HG02981 (cell line): ENCODE results near the gene KTN1.

Source experiments
- ATAC-seq: cut with Tn5 transposase; IDR thresholded peaks from one replicate; pipeline ENCODE4 v1.9.1; 2021; ENCODE audit warnings: mild to moderate bottlenecking, moderate library complexity; ENCODE audit not compliant: unreplicated experiment

KTN1 gene, protein sequence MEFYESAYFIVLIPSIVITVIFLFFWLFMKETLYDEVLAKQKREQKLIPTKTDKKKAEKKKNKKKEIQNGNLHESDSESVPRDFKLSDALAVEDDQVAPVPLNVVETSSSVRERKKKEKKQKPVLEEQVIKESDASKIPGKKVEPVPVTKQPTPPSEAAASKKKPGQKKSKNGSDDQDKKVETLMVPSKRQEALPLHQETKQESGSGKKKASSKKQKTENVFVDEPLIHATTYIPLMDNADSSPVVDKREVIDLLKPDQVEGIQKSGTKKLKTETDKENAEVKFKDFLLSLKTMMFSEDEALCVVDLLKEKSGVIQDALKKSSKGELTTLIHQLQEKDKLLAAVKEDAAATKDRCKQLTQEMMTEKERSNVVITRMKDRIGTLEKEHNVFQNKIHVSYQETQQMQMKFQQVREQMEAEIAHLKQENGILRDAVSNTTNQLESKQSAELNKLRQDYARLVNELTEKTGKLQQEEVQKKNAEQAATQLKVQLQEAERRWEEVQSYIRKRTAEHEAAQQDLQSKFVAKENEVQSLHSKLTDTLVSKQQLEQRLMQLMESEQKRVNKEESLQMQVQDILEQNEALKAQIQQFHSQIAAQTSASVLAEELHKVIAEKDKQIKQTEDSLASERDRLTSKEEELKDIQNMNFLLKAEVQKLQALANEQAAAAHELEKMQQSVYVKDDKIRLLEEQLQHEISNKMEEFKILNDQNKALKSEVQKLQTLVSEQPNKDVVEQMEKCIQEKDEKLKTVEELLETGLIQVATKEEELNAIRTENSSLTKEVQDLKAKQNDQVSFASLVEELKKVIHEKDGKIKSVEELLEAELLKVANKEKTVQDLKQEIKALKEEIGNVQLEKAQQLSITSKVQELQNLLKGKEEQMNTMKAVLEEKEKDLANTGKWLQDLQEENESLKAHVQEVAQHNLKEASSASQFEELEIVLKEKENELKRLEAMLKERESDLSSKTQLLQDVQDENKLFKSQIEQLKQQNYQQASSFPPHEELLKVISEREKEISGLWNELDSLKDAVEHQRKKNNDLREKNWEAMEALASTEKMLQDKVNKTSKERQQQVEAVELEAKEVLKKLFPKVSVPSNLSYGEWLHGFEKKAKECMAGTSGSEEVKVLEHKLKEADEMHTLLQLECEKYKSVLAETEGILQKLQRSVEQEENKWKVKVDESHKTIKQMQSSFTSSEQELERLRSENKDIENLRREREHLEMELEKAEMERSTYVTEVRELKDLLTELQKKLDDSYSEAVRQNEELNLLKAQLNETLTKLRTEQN (N-terminal part only)

DNA sequence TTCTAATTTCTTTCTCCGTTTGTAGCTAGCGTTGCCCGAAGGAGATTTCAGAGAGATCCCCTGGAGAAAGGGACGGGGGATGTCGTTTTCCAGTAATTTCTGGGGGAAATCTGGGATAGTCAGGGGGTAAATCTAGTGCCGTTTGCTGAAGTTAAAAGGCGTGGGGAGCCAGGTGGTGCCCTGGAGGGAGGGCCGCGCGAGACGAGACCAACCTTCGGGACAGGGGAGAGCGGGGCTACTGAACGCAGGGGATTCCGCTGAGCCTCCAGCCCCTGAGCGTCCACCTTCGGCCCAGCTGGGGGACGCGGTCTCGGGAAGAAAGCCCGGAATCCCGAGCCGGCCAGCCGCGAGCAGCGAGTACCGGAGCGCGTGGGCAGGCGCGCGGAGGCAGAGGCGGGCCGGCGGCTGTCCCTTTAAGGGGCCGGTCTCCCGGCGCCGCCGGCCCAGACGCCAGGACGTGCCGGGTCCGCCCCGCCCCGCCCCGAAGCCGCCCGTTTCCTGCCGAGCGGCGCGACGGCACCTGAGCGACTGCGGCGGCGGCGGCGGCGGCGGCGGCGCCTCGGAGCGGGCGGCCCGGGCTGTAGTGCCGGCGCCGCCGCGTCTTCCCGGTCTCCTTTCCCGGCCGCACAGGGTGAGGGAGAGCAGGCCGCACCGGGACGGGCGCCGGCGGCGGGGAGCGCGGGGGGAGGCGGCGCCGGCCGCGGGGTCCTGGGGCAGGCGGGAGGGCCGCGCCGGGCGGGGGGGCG is at the start of gene KTN1:
KTN1 (plus strand) TSS at position 484 of the 746 bp plus-strand sequence. CDS start 31,842 bp downstream, outside the sequence.
- peak; percentile 83 for ATAC-seq

DNA sequence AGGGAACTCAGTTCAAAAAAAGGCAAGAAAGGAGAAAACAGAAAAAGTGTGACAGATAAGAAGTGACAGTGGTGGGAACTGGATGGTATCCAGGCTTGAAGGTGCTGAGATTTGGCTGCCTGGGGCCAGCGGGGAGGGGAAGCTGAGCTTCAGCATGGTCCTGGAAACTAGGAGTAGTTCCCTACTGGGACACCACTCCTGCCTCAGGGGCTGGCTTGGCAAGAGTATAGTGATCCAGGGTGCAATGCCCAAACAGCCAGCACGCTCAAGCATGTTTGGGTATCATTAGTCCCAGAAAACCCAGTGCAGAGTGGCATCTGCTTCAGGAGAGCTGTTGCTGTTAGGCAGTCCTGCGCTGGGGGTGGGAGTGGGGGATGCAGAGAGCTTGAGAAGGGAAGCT is 49.5 kb upstream of the KTN1 start:
- ATAC-seq = no peak

DNA sequence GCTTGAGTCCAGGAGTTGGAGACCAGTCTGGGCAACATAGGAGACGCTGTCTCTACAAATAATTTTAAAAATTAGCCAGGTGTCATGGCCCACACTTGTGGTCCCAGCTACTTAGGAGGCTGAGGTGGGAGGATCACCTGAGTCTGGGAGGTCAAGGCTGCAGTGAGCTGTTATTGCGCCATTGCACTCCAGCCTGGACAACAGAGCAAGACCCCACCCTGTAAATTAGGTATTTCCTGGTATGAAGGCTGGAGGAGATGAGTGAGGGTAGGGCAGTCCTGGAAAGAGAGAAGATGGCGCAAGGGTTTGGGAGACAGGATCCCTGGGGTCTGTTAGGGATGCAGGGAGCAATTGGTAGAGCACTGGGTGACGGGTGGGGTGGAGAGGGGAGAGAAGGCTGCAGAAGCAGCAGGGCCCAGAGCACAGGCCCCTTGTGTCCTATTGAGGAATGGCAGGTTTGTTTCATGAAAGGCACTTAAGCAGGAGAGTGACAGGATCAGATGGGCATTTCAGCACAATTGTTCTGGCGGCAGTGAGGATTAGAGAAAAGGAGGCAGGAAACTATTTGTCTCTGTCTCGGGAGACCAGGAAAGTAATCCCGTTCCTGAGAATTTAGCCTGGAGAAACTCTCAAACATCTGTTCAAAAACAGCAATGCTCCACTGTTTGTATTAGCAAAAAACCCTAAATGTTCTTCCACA is 47.2 kb upstream of the KTN1 start:
- ATAC-seq = no peak

DNA sequence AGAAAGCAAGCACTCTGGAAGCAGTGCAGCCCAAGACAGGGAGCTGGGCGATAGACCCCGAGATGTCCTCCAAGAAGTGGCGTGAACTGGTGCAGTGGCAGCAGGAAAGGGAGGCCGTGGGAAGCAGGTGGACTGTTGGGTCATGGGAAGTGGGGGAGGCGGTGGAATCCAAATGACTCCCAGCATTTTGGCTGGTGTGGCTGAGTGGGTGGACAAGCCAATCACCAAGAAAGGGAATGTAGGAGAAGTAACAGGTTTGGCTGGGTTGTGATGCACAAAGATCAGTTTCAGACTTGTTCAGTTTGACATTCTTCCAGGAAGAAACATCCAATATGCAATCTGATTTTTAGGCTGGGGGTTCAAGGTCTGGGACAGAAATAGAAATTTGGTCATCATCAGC is 46.0 kb upstream of the KTN1 start:
- ATAC-seq = no peak

DNA sequence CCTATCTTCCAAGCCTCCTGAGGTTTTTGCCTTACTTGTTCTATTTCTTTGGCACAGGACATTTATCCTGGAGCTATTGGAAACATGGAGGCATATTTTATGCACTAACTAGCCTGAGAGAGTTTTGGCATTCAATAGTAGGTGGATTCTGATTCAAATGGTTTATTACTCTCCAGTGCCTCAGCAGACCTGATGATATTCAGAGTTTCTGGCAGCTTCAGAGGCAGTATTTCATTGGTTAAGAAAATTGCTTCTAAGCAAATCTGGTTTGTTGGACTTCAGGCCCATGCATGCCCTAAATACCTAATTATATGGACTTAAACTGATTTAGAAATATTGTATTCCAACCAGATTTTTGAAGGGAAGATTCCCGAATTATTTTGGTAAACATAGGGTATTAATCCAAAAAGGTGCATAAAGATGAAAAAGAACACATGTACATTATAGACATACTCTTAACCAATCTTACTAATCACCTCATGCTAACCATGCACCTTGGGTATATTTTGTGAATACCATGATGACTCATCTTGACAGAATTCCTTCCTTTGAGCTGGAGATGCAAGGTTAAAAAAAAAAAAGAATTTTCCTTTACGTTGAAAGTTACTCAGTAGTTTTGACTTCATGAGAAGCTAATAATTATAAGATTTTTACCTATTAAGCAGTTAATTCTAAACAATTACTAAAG is 44.3 kb upstream of the KTN1 start:
- no peak for ATAC-seq

DNA sequence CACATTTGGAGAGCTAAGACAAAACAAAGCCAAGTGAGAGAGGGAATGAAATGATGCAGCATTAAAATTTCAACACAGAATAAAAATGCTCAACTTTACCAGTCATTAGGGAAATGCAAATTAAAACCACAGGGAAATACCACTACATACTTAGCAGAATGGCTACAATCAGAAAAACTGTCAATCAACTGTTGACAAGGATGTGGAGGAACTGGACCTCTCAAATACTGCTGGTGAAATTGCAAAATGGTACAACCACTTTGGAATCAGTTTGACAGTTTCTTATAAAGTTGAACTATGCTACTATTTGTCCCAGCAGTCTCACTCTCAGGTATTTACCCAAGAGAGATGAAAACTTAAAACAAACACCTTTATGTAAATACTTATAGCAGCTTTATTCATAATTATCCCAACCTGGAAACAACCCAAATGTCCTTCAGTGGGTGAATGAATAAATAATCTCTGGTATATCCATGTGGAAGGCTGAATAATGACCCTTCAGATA is 43.8 kb upstream of the KTN1 start:
- no peak for ATAC-seq

DNA sequence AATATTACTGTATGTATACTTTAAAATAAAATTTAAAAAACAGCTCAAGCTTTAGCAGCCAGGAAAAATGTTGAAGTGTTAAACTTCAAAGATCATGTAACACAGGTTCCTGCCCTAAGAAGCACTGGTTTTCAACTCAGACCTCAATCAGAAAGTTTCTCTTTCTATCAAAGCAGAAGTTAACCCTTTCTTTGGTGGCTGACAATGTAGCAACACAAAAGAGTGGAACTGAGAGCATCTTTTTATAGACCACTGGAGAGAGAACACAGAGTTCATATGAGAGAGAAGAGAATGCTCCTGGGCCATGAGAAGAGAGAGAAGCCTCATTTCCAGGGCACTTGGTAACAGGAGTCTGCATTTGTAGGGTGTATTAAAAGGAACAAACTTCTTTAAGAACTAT is 42.2 kb upstream of the KTN1 start:
- peak; percentile 47 for ATAC-seq

DNA sequence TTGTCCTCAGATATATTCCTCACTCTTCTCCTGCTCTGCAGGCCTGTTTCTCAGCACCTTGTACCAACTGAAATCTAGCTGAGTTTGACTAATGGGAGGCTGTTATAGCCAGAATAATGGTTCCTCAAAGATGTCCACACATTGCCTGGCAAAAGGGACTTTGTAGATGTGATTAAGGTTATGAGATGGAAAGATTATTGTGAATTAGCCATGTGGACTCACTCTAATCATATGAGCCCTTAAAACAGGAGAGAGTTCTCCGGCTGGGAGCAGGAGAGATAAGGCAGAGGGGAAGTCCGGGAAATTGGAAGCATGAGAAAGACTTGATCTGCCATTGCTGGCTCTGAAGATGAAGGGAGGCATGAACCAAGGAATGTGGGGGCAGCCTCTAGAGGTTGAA is 40.0 kb upstream of the KTN1 start:
- ATAC-seq = no peak

DNA sequence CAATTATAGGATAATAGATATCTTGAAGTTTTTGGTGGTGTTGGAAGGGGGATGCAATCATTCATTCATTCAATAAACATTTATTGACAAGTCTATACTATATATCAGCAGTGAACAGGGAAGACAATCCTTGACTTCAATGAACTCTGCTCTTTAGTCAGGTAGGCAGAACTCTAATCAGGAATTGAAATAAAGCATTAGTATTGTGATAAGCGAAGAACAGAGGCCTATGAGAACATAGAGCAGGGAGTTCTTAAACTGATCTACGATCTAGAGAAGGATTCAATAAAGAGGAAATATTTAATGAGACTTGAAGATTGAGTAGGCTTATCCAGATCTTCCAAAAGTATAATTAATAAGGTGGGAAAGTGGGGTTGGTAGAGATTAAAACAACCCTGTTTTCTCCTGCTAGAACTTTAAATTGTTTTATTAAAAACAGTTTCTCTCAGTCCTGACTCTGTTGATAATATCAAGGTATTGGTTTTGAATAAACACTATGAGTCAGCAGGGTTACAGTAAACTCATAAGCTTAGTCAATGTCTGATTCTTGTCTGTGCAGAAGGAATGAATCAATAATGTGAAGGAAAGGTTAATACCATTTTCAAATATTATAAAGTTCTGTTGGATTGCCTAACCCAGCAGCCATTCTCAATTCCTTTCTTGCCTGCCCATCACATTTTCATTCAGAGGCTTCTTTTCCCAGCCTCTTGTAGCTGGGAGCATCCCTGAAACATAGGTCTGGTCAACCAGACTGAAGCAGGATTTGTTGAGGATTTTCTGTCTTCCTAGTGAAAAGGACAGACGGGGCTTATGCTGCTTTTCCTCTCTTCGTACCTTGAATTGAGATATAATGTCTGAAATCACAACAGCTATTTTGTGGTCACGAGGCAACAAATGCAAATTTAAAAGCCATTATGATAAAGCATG is 38.9 kb upstream of the KTN1 start:
- no peak for ATAC-seq

DNA sequence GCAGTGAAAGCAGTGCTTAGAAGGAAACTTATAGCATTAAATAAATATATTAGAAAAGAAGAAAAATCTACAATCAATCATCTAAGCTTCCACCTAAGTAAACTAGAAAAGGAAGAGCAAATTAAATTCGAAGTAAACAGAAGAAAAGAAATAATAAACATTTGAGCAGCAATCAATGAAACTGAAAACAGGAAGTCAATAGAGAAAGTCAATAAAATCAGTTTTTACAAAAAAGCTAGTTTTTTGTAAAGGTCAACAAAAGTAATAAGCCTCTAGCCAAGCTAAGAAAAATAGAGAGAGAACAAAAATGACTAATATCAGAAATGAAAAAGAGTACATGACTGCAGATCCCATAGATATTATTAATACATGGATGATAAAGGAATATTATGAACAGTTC is 34.2 kb upstream of the KTN1 start:
- no peak for ATAC-seq

DNA sequence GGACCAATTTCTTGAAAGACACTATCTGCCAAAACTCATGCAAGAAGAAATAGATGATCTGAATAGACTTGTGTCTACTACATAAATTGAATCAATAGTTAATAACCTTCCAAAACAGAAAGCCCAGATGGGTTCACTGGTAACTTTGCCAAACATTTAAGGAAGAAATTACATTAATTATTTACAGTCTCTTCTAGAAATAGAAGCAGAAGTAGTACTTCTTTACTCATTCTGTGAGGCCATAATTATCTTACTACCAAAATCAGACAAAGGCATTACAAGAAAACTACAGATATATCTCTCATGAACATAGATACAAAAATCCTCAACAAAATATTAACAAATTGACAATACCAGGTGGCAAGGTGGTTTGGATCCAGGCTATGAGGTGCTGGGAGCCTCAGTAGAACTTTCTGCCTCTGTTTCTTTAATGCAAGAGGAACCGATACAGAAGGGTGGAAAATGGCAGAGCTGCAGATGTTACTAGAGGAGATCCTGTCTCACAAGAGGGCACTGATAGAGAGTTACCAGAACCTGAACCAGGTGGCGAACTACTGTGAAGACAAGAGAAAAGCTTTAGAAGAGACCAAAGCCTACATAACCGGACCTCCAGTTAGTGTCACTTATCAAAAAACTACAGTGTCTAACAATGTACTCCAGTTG is 33.7 kb upstream of the KTN1 start:
- ATAC-seq = peak; percentile 53

DNA sequence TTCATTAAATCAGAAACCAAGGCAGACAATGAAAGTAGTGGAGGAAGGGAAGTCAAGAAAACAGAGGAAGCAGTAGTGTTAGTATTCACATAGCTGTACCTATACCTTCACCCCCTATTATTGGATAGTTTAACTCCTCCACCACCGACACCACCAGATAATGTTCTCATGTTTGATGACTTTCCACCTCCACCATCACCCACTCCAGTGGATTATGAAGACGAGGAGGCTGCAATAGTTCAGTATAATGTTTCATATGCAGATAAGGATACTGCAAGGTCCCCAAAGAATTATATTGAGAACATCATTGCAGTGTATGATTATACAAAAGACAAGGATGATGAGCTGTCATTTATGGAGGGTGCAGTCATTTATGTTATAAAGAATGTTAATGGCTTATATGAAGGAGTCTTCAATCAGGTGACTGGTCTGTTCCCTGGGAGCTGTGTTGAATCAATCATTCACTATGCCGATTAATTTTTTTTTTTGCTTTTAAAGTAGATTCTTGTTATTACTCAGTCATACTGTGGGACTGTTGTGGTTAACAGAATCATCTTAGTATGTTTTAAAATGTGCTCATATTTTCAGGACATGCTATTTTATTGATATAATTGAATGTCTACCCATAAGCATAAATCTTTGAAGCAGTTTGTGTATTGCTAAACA is 32.2 kb upstream of the KTN1 start:
- ATAC-seq = peak; percentile 52

DNA sequence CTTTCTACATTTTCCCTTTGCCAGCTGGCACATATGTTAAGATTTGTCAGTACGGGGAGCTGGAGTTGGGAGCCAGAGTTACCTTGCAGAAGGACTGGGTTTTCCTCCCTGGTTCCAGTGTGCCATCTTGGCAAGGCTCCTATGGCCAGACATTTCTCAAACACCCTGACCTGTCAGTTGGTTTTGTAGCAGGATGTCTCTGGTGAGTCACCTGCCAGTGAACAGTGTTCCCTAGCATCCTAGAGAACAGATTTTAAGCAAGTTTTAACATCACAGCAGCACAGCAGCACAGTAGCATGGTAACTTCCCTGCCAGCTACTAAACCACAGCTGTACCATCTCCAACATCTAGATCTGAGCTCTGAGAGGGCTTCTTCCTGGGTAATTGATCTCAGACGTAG is 26.2 kb upstream of the KTN1 start:
- no peak for ATAC-seq

DNA sequence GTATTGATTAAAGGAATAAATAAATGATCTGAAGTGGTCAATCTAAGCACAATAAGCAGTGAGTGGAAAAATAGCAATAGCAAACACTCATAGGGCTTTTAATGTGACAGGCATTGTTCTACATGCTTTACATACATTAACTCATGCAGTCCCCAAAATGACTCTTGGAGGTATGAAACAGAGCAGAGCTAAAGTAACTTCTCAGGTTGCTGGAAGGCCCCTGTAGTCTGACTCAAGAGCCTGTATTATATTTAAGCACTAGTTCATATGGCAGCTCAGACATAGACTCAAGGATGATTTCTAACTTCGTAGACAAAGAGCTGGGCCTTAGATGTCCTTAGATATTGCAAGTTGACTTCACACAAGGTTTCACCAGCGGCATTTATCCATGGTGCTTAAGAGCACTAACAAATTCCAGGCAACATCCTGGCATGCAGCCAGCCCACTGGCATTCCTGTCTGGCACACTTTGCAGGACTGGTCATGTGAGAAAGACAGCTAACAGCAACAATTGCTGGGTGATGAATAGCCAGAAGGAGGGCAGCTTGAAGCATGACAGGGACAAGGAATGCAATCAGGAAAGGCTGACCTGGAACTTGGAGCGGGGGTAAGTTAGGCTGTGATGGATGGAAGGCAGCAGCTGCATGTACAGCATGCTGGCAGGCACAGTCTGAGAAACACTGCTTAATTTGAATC is 22.9 kb upstream of the KTN1 start:
- ATAC-seq = no peak

DNA sequence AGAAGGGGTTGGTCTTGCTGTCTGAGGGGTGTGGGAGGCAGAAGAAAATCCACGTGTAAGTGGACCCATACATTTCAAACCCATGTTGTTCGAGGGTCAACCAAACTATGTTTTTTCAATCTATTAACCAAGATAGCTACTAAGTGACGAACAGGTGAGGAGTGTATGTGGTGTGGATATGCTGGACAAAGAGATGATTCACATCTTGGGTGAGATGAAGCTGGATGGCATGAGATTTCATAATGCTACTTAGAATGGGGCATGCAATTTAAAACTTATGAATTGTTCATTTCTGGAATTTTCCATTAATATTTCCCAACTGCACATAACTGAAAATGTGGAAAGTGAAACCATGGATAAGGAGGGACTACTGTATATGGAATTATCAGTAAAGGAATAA is 17.9 kb upstream of the KTN1 start:
- ATAC-seq = no peak

DNA sequence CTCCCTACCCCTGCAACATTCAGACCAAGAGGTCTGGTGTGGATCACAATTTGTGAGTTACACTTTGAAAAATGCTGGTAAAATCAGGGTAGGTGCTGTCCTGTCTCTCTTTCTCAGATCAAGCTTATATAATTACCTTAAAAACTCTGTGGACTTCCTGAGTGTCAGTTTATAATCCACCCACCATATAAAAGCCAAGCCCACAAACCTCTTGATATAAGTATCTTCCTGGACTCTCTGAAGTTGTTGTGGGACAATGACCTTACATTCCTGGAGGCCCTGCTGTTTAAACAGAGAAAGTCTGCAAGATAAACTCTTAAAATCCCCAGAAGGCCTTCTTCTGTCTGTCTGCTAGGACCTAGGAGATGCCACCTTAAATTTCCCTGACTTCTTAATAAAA is 11.4 kb upstream of the KTN1 start:
- ATAC-seq = no peak
